KG1 (cell line): Measurements from ENCODE around the gene IGFALS.

ENCODE experiments used
- DNase-seq: peaks from one replicate; lab custom pipeline; 2025; lab: John Stamatoyannopoulos, UW

IGFALS gene

DNA sequence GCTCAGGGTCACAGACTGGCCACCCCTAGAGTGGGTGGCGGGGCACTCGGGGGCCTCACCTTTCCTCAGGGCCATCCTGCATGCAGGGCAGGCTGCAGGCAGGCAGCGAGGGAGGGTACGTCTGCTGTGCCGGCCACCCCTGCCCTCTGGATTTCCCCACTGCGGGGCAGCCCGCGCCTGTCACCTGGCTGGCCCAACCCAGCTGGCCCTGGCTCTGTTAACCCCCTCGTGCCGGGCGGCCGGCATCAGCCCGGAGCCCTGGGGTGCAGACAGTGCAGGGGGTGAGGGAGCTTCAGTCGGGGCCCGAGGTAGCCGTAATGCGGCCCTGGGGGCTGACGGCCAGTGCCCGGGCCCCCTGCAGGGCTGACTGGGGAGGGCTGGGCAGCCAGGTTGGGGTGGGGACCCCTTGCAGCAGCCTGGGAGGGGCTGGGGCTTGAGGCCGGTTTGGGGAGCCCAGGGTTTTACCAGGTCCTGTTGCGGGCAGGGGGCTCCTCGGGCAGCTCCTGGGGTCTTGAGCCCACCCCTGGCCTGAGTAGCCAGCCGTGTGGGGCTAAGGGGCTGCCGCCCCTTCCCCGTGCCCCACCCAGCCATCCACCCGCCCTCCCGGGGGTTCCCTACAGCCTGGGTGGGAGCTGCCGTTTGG is at the start of gene IGFALS:
TSS of gene IGFALS (minus strand) at position 128 of the 643 bp plus-strand sequence. CDS start at position 75, 53 bp downstream.
- no peak for DNase-seq

DNA sequence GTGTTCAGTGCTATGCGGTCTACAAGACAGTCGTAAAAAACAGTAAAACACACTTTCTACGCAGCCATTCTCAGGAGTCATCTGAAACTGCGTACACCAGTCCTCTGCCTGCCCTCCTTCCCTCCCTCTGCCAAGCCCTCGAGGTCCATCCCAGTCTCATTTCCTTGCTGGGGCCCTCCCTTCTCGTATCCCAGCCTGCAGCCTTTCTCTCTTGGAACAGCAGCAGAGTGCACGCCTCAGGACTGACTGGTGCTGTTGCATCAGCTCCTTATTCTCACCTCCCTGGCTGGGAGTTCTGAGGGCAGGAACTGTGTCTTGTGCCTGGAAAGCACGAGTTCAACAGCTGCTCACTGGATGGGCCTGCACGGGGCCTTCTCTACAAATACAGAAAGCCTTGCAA is 46.0 kb upstream of the IGFALS start:
- DNase-seq = no peak

DNA sequence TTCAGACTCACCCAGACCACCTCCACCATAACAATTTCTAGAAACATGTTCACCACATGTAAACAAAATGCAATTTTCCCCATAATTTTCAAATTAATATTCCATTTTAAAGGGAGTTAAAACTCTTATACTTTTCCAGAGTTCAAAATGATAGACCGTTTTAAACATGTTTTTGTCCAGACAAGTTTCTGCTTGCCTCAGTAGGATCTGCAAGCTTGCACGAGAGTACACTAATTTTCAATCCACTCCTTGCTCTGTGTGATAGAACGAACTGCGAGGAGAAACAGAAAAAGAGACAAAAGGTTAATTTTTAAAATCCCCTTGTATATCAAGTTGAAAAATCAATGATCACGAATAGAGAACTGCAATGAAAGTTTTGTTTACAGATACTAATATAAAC is 40.6 kb upstream of the IGFALS start:
- no peak for DNase-seq

DNA sequence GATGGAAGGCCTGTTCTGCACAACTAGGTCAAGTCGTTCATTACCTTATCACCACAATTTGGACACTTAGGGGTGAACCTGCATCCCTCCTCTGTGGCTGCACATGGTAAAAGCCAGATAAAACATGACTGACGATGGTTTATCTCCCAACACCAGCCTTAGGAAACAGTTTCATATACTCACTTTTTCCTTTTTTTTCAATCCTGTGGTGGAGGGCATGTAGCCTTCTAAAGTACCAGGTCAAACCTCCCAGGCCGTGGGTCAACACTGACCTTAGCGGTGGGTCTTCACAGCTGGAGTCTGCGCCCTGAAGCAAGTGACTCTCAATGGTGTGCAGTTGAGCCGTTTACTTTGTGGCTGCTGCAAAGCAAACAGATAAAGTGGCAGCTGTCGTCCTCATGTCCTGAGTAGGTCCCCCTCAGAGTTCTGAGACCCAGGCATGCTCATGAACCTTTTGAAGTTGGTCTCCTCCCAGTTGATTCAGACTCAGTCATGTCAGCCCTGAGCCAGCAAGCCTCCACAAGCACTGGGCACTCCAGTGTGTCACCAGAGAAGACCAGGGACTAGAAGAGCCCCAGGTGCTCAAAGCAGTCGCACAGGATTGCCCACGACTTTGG is 39.4 kb upstream of the IGFALS start:
- no peak for DNase-seq

DNA sequence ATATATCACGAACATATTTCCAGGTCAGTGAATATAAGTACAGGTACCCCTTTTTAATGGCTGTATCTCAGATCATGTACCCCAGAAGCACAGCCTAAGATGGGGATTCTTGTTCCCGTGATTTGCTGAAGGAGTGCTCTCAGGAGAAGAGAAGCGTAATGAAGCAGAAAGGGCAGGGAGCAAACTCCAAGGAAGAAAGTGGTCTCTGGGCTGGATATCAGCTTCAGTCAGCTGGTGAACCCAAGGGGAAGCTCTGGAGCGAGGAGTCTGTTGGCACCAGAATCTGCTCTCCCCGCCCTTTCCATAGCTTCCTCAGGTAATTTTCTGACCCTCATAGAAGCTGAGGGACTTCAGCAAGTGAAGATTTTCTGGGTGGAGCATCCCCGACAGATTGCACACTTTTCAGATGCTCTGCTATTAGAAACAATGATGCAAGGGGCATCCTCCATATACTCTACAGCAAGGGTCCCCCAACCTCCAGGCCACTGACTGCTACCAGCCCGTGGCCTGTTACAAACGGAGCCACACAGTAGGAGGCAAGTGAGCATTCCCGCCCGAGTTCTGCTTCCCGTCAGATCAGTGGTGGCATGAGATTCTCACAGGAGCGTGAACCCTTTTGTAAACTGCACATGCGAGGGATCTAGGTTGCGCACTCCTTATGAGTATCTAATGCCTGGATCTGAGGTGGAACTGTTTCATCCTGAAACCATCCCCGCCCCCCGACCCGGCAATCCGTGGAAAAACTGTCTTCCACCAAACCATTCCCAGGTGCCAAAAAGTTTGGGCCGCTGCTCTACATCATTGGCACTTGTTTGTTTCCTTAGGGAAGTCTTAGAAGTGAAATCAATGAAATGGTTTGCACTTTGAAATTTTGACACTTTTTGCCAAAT is 37.9 kb upstream of the IGFALS start:
- no peak for DNase-seq

DNA sequence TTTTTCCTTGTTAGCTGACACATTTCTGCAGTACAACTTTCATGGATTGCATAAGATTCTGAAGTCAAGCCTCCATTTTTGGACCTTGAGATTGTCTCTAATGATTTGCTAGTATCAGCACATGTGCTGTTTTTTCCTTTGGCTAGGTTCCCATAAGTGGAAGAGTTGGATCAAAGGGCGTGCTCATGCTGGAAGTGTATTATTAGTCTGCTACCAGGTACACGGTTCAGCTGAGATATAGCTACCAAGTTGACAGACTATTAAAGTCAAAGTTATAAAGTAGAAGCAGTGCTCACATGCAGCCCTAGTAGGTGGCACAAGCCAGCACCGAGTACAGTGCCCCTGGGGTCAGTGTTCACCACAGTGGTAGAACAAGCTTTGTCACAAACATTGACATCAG is 36.7 kb upstream of the IGFALS start:
- no peak for DNase-seq

DNA sequence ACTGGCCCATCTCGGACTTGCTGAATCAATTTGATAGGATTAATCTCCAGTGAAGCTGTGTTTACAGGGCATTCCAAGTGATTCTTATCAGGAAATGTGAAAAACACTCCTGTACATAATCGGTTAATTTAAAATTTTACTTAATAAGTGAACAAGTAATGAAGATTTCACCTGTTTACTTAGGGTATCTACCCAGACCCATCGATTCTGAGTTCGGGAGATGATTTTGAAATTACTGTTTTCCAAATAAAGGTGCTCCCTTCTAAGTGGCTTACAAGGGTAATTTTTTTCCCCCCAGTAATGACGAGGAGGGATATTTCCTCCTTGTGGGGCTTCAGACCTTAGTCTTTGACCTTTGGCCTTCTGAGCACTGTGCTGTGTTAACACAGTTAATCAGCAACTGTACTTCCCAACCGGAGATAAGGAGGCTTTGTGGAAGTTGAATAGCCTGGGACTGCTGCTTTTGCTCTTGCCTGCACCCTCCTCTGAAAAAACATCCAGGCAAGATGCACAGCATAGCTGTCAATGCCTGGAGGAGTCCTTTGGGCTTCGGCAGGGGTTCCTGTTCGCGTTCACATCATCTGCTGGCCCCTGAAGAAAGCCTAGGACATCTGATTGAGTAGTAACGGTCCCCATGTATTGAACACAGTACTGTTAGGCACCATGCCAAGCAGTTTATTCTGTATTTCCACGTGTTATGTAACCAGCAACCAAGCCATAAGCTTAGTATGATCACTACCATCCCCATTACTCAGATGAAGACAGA is 35.3 kb upstream of the IGFALS start:
- DNase-seq = no peak

DNA sequence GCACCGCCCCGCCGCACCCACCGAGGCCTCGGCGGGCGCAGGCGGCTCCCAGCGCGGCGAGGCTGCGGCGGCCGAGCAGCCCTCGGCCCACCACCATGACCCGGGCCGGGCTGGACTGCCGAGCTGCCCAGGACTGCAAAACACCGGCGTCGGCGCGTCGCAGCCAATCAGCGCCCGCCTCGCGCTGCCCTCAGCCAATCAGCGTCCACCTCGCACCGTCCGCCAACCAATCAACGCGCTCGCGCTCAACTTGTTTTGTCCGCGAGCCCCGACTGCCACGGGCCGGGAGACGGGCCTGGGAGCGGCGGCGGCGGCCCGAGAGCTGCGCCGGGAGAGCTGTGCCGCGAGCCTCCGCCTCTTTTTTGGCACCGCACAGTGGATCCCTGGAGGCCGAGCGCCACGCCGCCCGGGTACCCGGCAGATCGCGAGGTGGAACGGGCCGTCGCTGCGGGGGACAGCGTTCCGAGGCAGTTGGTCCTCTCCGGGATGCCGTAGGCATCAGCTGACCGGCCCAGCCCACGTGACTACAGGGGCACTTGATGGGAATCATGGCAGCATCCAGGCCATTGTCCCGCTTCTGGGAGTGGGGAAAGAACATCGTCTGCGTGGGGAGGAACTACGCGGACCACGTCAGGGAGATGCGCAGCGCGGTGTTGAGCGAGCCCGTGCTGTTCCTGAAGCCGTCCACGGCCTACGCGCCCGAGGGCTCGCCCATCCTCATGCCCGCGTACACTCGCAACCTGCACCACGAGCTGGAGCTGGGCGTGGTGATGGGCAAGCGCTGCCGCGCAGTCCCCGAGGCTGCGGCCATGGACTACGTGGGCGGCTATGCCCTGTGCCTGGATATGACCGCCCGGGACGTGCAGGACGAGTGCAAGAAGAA is 33.4 kb upstream of the IGFALS start, which contains the start of the genes FAHD1 and HAGH:
TSS of gene FAHD1 (plus strand) at position 516 of the 883 bp plus-strand sequence. CDS start at position 549, 33 bp downstream.
TSS of gene HAGH (minus strand) at position 135 of the 883 bp plus-strand sequence. CDS start at position 97, 38 bp downstream.
- peak; percentile 94 for DNase-seq

DNA sequence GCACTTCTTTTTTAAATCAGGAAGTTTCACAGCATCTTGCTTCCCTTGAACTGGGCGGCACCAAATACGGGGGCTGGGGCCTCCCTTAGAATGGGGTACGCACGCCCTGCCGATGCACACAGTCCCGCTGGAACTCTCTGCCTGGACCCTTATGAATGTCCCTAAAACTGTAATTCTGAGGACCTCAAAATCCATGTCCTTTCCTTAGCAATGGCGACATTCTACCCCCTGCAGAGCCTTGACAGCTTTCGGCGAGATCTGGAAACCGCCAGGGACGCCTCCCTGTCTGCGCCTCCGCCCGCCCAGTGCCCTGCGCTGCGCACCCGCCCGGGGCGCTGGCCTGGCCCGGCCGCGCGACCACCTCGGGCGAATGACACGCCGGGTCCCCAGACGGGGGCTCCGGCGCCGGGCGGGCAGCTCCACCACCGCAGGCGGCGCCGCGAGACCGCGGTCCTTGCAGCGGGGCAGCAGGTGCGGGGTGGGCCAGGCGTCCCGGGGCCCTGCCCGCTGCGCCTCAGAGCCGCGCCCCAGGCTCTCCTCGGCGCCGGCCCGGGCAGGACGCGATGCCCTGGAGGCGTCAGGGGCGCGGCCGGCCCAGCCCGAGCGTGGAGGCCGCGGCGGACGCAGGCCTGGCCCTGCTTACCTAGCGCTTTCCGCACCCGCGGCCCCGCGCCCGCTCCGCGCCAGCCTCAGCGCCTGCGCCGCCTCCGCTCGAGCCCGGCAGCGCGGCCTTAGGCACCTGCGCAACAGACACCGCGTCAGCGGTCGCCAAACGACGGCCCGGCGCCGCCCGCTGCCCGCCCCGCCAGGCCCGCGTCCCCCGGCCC is 32.6 kb upstream of the IGFALS start:
- peak; percentile 45 for DNase-seq

DNA sequence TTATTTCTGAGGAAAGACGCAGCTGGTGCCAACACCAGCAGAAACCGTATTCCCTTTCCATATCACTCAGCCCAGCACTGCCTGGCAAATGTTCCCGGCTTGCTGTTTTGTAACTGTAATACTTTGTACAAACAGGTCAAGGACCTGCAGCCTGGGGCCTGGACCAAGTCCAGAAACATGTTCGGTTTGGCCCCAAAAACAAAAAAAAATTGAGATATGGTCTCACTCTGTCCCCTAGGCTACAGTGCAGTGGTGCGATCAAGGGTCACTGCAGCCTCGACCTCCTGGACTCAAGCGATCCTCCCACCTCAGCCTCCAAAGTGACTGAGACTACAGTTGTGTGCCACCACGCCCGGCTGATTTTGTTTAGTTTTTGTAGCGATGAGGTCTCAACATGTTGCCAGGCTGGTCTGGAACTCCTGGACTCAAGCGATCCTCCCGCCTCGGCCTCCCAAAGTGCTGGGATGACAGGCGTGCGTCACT is 31.9 kb upstream of the IGFALS start:
- no peak for DNase-seq

DNA sequence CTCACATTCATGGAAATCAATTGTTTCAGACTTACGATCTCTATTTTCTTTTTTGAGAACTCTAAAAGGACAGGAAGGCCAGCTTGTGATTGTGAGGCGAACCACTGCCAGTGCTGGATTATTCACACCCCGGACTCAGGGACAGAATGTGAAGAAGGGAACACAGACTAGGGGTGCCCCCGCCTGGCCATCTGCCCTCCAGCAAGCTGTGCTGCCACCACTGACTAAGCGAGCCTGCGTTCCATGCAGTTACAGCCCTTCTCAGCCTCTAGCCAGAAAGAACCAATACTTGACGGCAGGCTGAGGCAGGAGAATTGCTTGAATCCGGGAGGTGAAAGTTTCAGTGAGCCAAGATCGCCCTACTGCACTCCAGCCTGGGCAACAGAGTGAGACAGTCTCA is 30.3 kb upstream of the IGFALS start:
- DNase-seq = no peak

DNA sequence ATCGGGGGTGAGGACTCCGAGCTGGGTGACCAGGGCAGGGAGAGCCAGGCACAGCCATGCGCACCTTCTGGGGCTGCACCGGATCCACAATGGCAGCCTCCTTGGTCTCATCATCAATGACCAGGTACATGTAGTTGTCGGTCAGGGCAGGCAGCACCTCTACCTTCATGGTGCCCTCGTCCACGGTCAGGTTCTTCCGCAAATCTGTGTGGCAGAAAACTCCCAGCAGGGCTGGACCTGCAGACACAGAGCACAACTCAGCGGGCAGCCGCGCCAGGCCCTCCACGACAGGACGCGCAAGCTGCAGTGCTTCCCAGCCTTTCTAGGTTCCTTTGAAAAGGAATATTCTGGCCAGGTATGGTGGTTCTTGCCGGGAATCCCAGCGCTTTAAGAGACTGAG is 29.3 kb upstream of the IGFALS start:
- DNase-seq = no peak

DNA sequence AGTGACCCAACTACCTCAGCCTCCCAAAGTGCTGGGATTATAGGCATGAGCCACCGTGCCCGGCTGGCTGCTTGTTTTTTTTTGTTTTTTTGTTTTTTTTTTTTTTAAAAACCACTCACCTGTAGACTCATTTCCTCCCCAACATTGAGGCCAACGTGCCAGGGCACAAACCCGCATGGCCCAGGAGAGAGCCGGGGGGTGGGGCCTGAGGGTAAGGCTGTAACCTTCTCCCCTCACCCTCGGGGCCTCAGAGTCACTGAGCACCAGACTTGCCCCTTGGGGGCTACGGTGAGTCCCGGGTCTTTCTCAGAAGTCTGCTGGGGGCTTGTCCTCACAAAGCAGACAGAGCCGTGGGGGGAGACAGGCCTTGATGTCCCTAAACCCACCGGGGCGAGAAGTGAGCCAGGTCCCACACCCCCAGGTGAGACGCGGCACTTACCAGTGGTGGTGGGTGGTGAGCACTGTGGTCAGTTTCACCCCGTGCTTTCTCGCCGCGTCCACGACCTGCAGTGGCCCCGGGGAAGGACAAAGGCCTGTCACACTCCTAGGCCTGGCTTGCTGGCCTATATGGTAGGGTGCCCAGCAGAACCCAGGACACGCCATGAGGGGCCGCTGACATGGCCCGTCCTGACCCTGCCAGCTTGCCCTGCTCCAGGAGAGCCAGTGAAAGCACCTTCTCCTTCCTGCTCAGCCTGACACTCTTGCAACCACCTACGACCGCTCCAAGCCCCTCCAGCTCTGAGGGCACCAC is 28.5 kb upstream of the IGFALS start:
- no peak for DNase-seq

DNA sequence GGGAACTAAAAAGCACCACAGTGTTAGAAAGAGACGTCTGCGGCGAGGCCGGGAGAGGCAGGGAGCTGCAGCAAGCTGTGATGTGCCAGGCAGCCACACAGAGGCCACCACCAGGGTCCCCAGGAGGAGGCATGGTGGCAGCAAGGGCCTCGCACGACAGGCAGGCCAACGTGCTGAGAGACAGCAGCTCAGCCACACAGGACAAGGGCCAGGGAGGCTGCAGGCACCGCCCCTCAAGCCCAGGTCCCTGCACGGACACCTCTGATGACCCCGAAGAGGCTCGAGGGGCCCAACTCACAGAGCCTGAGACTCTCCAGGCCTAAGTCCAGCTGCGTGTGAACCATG is 27.4 kb upstream of the IGFALS start:
- no peak for DNase-seq

DNA sequence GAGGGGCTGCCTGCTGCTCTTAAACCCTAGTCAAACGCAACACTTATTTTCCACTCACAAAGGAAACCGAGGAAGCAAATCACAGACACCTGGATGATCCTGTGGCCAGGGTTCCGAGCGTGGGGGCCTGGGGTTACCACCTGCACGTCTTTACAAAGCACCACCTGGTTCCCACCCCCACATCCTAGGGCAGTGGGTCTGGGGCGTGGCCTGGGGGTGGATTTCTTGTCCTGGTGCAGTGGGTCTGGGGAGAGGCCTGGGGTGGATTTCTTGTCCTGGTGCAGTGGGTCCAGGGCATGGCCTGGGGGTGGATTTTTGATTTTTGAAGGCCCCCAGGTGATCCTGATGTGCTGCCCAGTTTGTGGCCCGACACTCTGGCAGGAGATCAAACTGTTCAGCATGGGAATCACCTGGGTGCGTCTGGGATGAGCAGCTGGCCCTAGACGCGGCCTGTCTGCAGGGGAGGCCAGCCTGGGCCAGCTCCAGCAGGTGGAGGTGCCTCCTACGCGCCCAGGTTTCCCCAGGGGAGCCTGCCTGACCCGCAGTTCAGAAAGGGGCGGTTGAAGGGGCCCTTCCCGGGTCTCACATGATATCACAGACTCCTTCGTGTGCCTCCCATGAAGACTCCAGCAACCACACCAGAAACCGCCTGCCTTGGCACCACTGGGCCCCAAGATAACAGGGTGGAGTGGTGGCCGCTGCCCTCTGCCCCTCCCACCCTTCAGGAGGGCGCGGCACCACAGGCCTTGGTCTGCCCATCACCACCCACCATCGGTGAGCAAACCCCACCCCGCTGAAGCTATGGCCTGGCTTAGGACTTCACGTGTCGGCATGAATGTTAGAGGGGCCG is 26.8 kb upstream of the IGFALS start:
- DNase-seq = no peak

DNA sequence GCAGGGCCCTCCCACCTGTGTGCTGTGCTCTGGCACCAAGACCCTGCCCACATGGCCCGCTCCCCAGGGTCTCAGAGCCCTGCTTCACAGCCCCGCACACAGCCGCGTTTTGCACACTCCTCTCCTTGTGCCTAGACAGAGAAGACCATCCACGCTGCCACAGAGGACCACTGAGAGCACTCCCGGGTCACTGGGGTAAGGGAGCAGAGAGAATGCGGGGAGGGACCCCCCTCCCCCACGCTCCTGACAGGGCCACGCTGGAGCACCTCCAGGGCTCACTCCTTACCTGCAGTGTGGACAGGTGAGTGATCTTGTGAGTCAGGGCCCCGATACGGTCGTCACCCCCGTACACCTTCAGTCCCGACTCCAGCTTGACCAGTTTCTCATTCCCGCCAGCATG is 26.1 kb upstream of the IGFALS start:
- no peak for DNase-seq

DNA sequence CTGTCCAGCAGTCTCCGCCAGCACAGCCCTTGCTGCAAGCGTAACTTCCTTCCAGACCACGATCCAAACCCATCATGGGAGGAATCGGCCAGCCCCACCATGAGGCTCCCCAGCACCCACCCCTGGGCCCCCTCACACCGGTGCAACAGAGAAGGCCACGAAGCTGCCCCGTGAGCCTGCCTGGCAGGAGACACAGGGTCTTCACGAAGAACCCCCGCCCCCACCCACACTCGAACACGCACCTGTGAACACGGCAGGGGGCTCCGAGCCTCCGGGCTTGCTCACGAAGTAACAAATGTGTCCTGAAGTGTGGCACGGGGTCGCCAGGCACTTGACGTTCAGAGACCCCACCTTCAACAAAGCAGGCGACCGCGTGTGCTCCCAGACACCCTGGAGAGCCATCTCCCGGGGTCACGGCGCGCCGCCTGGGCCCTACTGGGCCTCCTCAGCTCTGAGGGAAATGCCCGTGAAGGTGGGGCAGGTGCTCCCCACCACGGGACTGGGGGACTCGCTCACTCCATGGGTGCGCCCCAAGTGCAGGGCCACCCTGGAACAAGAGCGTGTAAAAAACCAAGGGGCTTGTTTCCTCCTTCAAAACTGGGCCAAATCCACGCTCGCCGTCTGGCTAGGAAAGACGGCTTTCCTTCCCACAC is 25.5 kb upstream of the IGFALS start:
- DNase-seq = no peak
